Skeletal muscle satellite cell (primary cell): Measurements from ENCODE around the gene RMI2. TPM values are rescaled to one million over a fixed set of nuclear protein-coding genes. Genes with fewer than 3 reads are reported as not detected.
A peak's percentile ranks its signal among the peaks of the same experiment; 100 is the strongest.
"Not testable (repeated sequence)": the region's sequence is repeated elsewhere in the genome, so short reads cannot be mapped to it uniquely, and the experiment has no call there.

Experiments
- H3K27me3 ChIP-seq: 2 replicates; pipeline ENCODE4 v1.7.0; 2013; ENCODE audit warnings: low read length; ENCODE audit not compliant: control insufficient read depth, insufficient read depth
- H3K36me3 ChIP-seq: 2 replicates; pipeline ENCODE4 v1.7.0; 2013; ENCODE audit warnings: mild to moderate bottlenecking, control low read depth, low read length; ENCODE audit not compliant: insufficient read depth
- H3K4me1 ChIP-seq: 2 replicates; pipeline ENCODE4 v1.7.0; 2013; ENCODE audit warnings: low read length; ENCODE audit not compliant: control insufficient read depth, insufficient read depth
- H3K4me2 ChIP-seq: 2 replicates; pipeline ENCODE4 v1.7.0; 2013; ENCODE audit warnings: mild to moderate bottlenecking, low read length
- H3K4me3 ChIP-seq: 2 replicates; pipeline ENCODE4 v1.7.0; 2013; ENCODE audit warnings: low read length
- H3K9ac ChIP-seq: 2 replicates; pipeline ENCODE4 v1.7.0; 2013; ENCODE audit warnings: mild to moderate bottlenecking, low read depth, low read length, moderate library complexity
- H3K9me3 ChIP-seq: replicated peaks from 2 replicates; pipeline ENCODE4 v1.7.0; 2013; ENCODE audit warnings: mild to moderate bottlenecking, control low read depth, low read length
- total RNA-seq: library from RNA; depleted of rRNA; stranded (reverse); fragments of >200 nt; gene quantifications from 2 replicates; pipeline ENCODE4 v1.2.3, GENCODE V29; 2012; rRNA removed

Gene RMI2
- total RNA-seq: 3.8 and 6.1 TPM in 2 replicates

DNA sequence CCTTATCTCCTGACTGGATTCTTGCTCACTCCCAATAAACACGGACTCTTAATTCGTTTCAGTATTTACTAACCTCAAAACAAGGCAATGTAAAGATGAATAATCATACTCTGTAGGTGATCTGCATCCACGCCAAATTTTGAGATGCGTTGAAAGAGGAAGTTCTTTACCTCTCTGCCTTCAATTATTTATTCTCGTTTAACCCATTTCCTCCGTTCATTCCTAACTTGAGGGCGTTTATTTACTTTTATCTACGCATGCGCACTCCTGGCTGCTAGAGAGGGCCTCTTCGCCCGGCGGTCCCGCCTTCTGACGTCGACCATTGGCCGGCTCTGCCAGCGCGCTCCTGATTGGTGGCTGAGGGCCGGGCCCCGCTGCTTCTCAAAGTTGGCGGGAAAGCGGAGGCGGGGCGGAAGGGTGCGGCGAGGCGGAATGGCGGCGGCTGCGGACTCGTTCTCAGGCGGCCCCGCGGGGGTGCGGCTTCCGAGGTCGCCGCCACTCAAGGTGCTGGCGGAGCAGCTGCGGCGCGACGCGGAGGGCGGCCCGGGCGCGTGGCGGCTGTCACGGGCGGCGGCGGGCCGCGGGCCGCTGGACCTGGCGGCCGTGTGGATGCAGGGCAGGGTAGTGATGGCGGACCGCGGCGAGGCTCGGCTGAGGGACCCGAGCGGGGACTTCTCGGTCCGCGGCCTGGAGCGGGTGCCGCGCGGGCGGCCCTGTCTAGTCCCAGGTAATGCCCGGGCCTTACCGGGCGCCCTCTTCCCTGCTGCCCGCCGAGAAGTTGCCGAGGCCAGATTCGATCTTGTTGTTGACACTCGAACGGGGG, at the start of gene RMI2:
RMI2 (plus strand) TSS at position 420 of the 823 bp plus-strand sequence; CDS start at position 433, 13 bp downstream.
- Histone ChIP-seq H3K9ac (peak within 1 kb of the TSS; percentile 79), H3K4me3 (peak within 1 kb of the TSS; percentile 71), H3K4me1 (peaks cover 14% of the 10 kb centered on the region), H3K9me3 (no peaks in the 10 kb centered on the region), H3K4me2 (peak within 1 kb of the TSS; percentile 86), H3K36me3 (no peaks in the 10 kb centered on the region), H3K27me3 (no peaks in the 10 kb centered on the region)

DNA sequence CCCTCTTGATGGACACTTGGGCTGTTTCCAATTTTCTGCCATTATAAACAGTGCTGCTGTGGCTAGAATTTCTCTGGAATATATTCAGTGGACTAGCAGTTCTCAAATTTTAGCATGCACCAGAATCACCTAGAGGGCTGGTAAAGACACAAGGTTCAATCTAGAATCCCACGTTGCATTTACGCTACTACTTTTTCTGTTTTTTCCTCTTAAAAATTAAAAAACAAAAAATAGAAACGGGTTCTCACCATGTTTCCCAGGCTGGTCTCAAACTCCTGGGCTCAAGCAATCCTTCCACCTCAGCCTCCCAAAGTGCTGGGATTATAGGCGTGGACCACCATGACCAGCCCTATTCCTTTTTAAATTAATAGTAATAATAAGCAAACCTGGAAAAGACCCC, 49.6 kb upstream of the RMI2 start:
- Histone ChIP-seq H3K4me1 (peaks cover 6% of the 10 kb centered on the region), H3K36me3 (no peaks in the 10 kb centered on the region), H3K4me2 (no peak overlapping the region), H3K27me3 (peaks cover 28% of the 10 kb centered on the region), H3K9me3 (no peaks in the 10 kb centered on the region), H3K4me3 (no peak overlapping the region), H3K9ac (no peak overlapping the region)

GRCh38 chr16:11296351-11296705, 48.9 kb upstream of the RMI2 start:
- Histone ChIP-seq H3K36me3 (no peaks in the 10 kb centered on the region), H3K4me1 (peaks cover 6% of the 10 kb centered on the region), H3K27me3 (peaks cover 21% of the 10 kb centered on the region), H3K9me3 (no peaks in the 10 kb centered on the region), H3K4me2 (no peak overlapping the region), H3K9ac (no peak overlapping the region), H3K4me3 (no peak overlapping the region)

DNA sequence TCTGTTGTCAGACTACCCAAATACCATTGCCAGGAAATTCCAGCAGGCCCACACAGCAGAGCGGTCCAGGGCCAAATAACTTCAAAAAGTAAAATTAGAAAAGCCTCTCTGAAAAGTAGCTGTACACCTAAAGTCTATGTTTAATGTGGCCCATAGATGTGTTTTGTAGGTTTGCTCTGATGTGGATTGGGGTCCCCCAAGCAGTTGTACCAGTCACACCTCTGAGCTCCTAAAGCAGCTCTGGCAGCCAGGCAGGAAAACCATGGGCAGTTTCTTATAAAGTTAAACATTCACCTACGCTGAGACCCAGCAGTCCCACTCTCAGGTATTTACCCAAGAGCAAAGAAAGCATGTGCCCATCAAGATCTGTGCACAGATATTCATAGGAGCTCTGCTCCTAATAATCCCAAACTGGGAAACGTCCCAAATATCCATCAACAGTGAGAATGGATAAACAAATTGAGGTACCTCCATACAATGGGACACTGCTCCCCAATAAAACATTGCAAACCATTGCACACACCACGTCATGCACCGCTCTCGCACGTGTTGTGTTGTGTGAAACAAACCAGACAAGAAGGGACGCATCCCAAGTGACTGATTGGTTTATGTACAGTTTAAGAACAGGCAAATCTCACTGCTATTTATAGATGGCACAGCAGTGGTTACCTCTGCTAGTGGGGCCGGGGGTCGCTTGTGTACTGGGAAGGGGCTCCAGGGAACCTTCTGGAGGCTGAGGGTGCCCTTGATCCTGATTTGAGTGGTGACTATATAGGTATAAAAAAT, 48.4 kb upstream of the RMI2 start:
- no peaks in the 10 kb centered on the region for H3K36me3 ChIP-seq
- no peaks in the 10 kb centered on the region for H3K9me3 ChIP-seq
- H3K27me3 ChIP-seq: peaks cover 16% of the 10 kb centered on the region
- H3K4me1 ChIP-seq: peaks cover 6% of the 10 kb centered on the region
- peak overlapping the region; percentile 34 for H3K4me3 ChIP-seq
- peak overlapping the region; percentile 70 for H3K4me2 ChIP-seq
- H3K9ac ChIP-seq: no peak overlapping the region

DNA sequence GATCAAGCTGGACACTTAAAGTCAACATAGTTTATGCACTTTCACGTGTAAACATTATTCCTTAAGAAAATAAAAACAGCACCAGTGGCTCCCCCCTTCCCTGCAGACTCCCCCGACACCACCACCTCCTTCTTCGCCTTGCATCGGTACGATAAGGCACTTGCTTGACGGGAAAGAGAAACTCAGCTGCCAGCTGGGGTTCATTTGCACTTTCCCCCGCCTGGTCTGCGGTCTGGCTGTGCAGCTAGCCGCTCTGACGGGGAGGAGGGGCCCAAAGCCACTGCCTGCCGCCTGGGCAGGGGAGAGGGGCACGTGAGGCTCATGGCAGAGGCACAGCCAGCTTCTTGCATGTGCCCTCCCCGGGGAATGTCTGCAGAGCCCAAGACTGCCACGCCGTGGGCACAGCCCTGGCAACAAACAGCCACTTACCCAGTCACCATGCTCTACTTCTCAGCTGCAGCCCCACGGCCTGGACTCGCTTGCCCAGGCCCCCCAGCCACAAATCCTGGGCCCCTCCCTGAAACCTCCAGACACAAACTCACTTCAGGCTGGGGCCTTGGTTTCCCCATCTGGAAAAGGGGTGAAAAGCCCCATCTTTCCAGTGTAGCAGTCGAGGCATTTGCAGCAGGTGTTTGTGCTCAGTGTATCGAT, 47.6 kb upstream of the RMI2 start:
- H3K9me3 ChIP-seq: no peaks in the 10 kb centered on the region
- no peak overlapping the region for H3K9ac ChIP-seq
- peaks cover 6% of the 10 kb centered on the region for H3K4me1 ChIP-seq
- H3K4me3 ChIP-seq: peak overlapping the region; percentile 34
- peak overlapping the region; percentile 70 for H3K4me2 ChIP-seq
- no peaks in the 10 kb centered on the region for H3K36me3 ChIP-seq
- H3K27me3 ChIP-seq: peaks cover 12% of the 10 kb centered on the region

- peaks cover 6% of the 10 kb centered on the region for H3K27me3 ChIP-seq
- no peak overlapping the region for H3K4me3 ChIP-seq
- H3K9me3 ChIP-seq: no peaks in the 10 kb centered on the region
- H3K9ac ChIP-seq: no peak overlapping the region
- no peak overlapping the region for H3K4me2 ChIP-seq
- H3K36me3 ChIP-seq: no peaks in the 10 kb centered on the region
- peaks cover 6% of the 10 kb centered on the region for H3K4me1 ChIP-seq
Observed at GRCh38 chr16:11298143-11298900, 46.9 kb upstream of the RMI2 start.

DNA sequence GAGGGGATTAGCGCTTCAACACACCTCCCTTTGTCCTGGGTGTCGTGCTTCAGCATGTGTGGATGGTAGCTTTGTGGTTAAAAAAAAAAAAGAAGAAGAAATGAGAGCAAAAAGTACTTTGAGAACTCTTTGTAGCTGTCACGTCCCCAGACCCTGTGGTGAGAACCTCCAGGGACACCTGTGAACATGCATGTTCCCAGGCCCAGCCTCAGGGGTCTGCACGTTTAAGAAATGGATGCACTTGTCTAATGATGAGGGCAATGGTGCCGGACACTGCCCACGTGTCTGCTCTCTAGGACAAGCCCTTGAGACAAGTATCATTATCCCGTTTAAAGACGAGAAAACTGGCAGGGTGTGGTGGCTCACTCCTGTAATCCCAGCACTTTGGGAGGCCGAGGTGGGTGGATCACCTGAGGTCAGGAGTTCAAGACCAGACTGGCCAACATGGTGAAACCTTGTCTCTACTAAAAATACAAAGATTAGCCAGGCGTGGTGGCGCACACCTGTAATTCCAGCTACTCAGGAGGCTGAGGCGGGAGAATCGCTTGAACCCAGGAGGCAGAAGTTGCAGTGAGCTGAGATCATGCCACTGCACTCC, 46.2 kb upstream of the RMI2 start:
- not testable (repeated sequence) for H3K4me2 ChIP-seq, H3K4me1 ChIP-seq, H3K27me3 ChIP-seq, H3K9me3 ChIP-seq, H3K9ac ChIP-seq, H3K36me3 ChIP-seq, H3K4me3 ChIP-seq

GRCh38 chr16:11299865-11300559, 45.2 kb upstream of the RMI2 start:
- H3K4me1 ChIP-seq: peaks cover 6% of the 10 kb centered on the region
- no peaks in the 10 kb centered on the region for H3K36me3 ChIP-seq
- H3K4me2 ChIP-seq: no peak overlapping the region
- no peak overlapping the region for H3K9ac ChIP-seq
- no peaks in the 10 kb centered on the region for H3K9me3 ChIP-seq
- H3K4me3 ChIP-seq: no peak overlapping the region
- H3K27me3 ChIP-seq: no peaks in the 10 kb centered on the region

DNA sequence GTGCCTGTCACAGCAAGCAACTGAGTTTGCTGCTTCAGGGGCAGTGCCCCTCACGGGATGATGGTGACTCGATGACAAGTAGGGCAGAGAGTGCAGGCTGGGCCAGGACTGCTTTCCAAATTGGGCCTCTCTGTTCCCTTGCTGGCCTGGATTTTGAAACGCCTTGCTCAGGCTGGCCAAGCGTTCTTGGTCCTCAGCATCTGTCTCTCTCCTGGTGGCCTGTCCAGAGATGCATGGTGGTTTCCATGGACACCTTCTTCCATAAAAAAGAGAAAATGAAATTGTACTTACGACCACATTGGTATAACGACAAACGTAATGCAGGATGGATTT, 44.7 kb upstream of the RMI2 start:
- H3K27me3 ChIP-seq: no peaks in the 10 kb centered on the region
- no peaks in the 10 kb centered on the region for H3K36me3 ChIP-seq
- H3K4me1 ChIP-seq: peaks cover 6% of the 10 kb centered on the region
- no peak overlapping the region for H3K9ac ChIP-seq
- no peaks in the 10 kb centered on the region for H3K9me3 ChIP-seq
- no peak overlapping the region for H3K4me3 ChIP-seq
- no peak overlapping the region for H3K4me2 ChIP-seq

- H3K9ac ChIP-seq: no peak overlapping the region
- no peaks in the 10 kb centered on the region for H3K36me3 ChIP-seq
- H3K4me3 ChIP-seq: no peak overlapping the region
- peaks cover 6% of the 10 kb centered on the region for H3K4me1 ChIP-seq
- no peaks in the 10 kb centered on the region for H3K9me3 ChIP-seq
- no peak overlapping the region for H3K4me2 ChIP-seq
- no peaks in the 10 kb centered on the region for H3K27me3 ChIP-seq
Observed at GRCh38 chr16:11301645-11302501, 43.4 kb upstream of the RMI2 start.
